ENCODE results near the gene IL22RA1. TPM values are rescaled to one million over a fixed set of nuclear protein-coding genes. Genes with fewer than 3 reads are reported as not detected.

The IL22RA1 gene
- total RNA-seq, 1 donor: 0.09 TPM

GRCh38 chr1:24096739-24097103 lies 46.2 kb downstream of the IL22RA1 start:
- no peak overlapping the region for H3K4me3 ChIP-seq (ENCODE audit: low read depth, low read length)
- TF ChIP-seq, protein P1, sequence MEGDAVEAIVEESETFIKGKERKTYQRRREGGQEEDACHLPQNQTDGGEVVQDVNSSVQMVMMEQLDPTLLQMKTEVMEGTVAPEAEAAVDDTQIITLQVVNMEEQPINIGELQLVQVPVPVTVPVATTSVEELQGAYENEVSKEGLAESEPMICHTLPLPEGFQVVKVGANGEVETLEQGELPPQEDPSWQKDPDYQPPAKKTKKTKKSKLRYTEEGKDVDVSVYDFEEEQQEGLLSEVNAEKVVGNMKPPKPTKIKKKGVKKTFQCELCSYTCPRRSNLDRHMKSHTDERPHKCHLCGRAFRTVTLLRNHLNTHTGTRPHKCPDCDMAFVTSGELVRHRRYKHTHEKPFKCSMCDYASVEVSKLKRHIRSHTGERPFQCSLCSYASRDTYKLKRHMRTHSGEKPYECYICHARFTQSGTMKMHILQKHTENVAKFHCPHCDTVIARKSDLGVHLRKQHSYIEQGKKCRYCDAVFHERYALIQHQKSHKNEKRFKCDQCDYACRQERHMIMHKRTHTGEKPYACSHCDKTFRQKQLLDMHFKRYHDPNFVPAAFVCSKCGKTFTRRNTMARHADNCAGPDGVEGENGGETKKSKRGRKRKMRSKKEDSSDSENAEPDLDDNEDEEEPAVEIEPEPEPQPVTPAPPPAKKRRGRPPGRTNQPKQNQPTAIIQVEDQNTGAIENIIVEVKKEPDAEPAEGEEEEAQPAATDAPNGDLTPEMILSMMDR (IDR thresholded peaks at IDR 0.05; ENCODE audit: insufficient read depth, low read length): no peak
- DNase-seq (ENCODE audit: low read depth): no peak

DNA sequence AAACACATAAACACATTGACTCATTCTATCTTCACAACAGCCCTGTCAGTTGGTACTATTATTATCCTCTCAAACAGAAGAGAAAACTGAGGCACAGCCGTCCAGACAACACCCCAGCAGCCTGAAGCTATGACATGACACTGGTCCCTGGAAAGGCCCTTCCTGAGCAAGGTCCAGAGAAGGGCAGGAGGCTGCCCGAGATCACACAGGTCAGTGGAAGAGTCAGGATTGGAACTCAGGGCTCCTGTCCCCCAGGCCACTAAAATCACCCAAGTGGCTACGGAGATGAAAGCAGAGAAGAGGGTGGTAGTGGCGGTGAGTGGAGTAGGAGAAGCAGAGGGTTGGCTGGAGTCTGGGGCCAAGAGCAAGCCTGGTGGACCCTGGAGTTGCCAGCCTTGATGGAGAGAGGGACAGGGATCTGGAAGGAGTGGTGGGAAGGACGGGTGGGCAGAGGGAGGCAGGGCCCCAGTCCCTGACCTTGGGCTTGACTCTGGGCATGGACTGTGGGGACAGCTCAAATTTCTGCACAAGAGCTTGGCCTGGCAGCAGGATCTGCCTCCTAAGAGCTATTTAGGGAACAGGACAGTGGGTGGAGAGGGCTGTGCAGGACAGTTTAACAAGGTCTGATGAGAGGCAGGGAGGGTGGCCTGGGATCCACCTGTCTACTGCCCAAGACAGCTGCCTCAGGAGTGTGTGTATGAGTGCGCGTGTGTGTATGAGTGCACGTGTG lies 46.8 kb downstream of the IL22RA1 start:
- no peak for DNase-seq (ENCODE audit: low read depth)
- no peak overlapping the region for H3K4me3 ChIP-seq (ENCODE audit: low read depth, low read length)
- TF ChIP-seq, protein P1 (IDR thresholded peaks at IDR 0.05; ENCODE audit: insufficient read depth, low read length): no peak

DNA sequence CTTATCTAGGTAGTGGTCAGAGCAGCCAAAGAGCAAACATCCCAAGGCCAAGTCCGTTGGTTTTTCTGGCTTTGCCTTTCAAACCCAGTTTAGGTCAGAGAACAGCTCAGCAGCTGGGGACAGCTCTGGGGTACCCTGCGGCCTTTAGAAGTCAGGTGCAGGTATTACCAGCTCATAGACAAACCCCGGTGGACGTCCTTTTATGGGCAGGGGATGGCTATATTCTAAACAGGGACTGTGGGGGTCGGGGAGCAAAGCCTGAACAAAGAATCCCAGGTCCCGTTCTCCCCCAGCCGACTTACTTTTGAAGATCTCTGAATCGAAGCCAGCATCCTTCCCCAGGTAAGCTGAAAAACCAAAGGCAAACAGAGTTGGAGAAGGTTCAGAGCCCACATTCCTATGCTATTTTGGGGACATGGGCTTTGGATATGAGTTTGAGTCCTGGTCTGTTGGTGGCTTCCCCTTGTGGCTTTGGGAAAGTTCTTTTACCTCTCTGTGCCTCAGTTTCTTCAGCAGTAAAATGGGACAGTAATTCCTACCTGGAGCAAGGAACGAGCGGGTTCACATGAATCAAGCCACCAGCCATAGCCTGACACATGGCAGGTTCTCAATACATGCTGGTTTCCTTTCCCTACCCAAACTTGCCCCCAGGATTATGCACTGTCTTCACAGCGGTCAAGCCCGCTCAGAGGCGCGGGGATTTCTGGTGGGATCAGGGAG lies 47.6 kb downstream of the IL22RA1 start:
- DNase-seq (ENCODE audit: low read depth): no peak
- H3K4me3 ChIP-seq (ENCODE audit: low read depth, low read length): no peak overlapping the region
- TF ChIP-seq, protein P1 (IDR thresholded peaks at IDR 0.05; ENCODE audit: insufficient read depth, low read length): no peak

- no peak for DNase-seq (ENCODE audit: low read depth)
- TF ChIP-seq, protein P1 (IDR thresholded peaks at IDR 0.05; ENCODE audit: insufficient read depth, low read length): no peak
- H3K4me3 ChIP-seq (ENCODE audit: low read depth, low read length): no peak overlapping the region
These were observed 48.4 kb downstream of the IL22RA1 start for GRCh38 chr1:24094554-24094953.

DNA sequence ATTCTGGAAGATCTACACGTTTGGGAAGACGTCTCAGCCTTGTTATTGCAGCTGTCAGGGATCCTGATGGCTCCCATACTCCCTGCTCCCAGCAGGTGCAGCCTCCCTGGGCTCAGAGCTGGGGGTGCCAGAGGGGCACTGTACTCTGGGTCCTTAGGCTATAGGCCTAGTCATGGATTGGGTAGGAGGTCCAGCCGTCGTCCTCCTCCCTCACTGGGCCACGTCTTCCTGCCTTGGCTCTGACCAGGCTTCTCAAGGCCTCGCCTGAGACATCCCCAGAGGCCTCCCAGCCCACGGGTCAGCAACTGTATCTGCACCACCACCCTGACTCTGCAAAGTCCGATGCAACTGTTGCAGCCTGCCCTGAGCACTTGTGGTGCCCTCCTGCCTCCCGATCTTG lies 49.2 kb downstream of the IL22RA1 start:
- DNase-seq (ENCODE audit: low read depth): no peak
- TF ChIP-seq, protein P1 (IDR thresholded peaks at IDR 0.05; ENCODE audit: insufficient read depth, low read length): no peak
- H3K4me3 ChIP-seq (ENCODE audit: low read depth, low read length): no peak overlapping the region

DNA sequence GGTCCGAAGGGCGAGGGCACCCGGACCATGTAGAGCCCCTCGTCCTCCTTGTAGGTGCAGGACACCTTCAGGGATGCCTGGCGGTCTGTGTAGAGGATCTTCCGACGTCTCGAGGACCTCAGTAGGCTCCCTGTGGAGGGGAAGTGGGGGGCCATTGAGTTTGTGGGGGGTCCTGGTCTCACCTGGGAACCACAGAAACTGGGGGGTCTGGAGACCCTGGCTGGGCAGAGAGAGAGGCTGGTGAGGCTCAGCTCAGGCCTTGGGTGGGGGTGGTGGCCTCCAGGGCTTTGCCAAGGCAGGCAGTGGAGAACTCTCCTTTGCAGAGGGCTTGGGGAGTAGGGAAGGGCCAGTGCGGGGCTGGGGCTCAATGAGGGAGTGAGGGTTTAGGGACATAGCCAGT lies 50.0 kb downstream of the IL22RA1 start:
- no peak overlapping the region for H3K4me3 ChIP-seq (ENCODE audit: low read depth, low read length)
- no peak for DNase-seq (ENCODE audit: low read depth)
- TF ChIP-seq, protein P1 (IDR thresholded peaks at IDR 0.05; ENCODE audit: insufficient read depth, low read length): no peak

All from fibroblast of the aortic adventitia (primary cell).